HepG2 (cell line): ENCODE results near the gene TTLL8.

Experiments
- FOXA1 ChIP-seq, 2 experiments: fragments of 450-650 bp in 1 of 2; sonication (generic) in 1 of 2; formaldehyde crosslinking in 1 of 2; IDR thresholded peaks; 2 replicates each; pipeline versions ENCODE4 v1.4.0 to v1.6.1; 2016 to 2020; ENCODE audit warnings: missing genetic modification reagents in 1 of 2
- POLR2A ChIP-seq, 2 experiments: IDR thresholded peaks; 2 replicates each; pipeline ENCODE4 v1.6.1; 2011; ENCODE audit warnings: low read depth in 2 of 2, low read length in 2 of 2, mild to moderate bottlenecking in 1 of 2, moderate library complexity in 1 of 2; ENCODE audit not compliant: insufficient read depth in 1 of 2
- RARA ChIP-seq: IDR thresholded peaks from 2 replicates; pipeline ENCODE4 v1.6.1; 2016; ENCODE audit warnings: missing genetic modification reagents, missing compliant biosample characterization
- SIN3B ChIP-seq: fragments of 150-350 bp; IDR thresholded peaks from 2 replicates; pipeline ENCODE4 v1.6.1; 2014; ENCODE audit warnings: low read length
- SMAD3 ChIP-seq: sonication (generic); formaldehyde crosslinking; IDR thresholded peaks from 2 replicates; pipeline ENCODE4 v1.4.0; 2020; ENCODE audit warnings: missing genetic modification reagents
- TOE1 ChIP-seq: sonication (generic); formaldehyde crosslinking; IDR thresholded peaks from 2 replicates; pipeline ENCODE4 v1.4.0; 2020; ENCODE audit warnings: mild to moderate bottlenecking, missing genetic modification reagents

GRCh38 chr22:50074056-50074455 lies 16.0 kb upstream of the TTLL8 start:
- TF ChIP-seq SMAD3 (CRISPR knock-in tag) (no peak), RARA (CRISPR knock-in tag) (no peak), SIN3B (no peak), POLR2A (IDR thresholded peaks at IDR 0.05; ENCODE audit: insufficient read depth in 1 of 2, low read depth in 2 of 2, low read length in 2 of 2) (no peak), FOXA1 (IDR thresholded peaks at IDR 0.05) (no peak), FOXA1 (CRISPR knock-in tag; IDR thresholded peaks at IDR 0.05) (no peak), TOE1 (no peak)
